Mucosa of gallbladder (tissue), 1 donor: ENCODE results near the gene GOT2. TPM values are rescaled to one million over a fixed set of nuclear protein-coding genes. Genes with fewer than 3 reads are reported as not detected.

Source experiments
- total RNA-seq: library from RNA; stranded (reverse); gene quantifications from one replicate; pipeline ENCODE4 v1.2.1, GENCODE V29; 2021
- donor health status: DM: no; HTN: no; CAD: no.

GOT2 gene
- total RNA-seq, 1 donor from 2014 or later, result 69.7 TPM

Other genes starting within 250 kb of the GOT2 start
- 5.6 TPM for gene NDRG4, start 234.2 kb downstream of the GOT2 start, total RNA-seq
- 24.3 TPM for gene SETD6, start 218.8 kb downstream of the GOT2 start, total RNA-seq
- 128 TPM for gene CNOT1, start 104.5 kb downstream of the GOT2 start, total RNA-seq
- gene SLC38A7, start 49.5 kb downstream of the GOT2 start, total RNA-seq, result 19.7 TPM